Measurements from ENCODE around the gene MMP24OS. TPM values are rescaled to one million over a fixed set of nuclear protein-coding genes. Genes with fewer than 3 reads are reported as not detected.

Gene MMP24OS
- total and polyA plus RNA-seq, 10 of the 15 experiments (the other 5 are each of a cell fraction or from before 2014, with no cell fraction given), result 2.0 to 30.9 (median 10.9) TPM

- WGBS (ENCODE audit: insufficient coverage, insufficient replicate concordance, low lambda C conversion rate, missing lambda C conversion rate), result 99% methylated on average over 6 of the region's 6 CpGs
- ATAC-seq (no peak), DNase-seq (ENCODE audit: low read depth, low spot score) (no peak), FAIRE-seq (no peak)
- Histone ChIP-seq H3K27me3 (replicated peaks in 1 of 2; ENCODE audit: control insufficient read depth in 2 of 2, insufficient read depth in 2 of 2, low read length in 1 of 2) (no peaks in the 10 kb centered on the region), H3K9ac (ENCODE audit: control insufficient read depth, insufficient read depth, low read length) (peak overlapping the region; percentile 72), H4K20me1 (ENCODE audit: control insufficient read depth, insufficient read depth) (peaks cover 6% of the 10 kb centered on the region; the same call in 1 of the 2 replicates), H3K9me3 (replicated peaks; ENCODE audit: control insufficient read depth, insufficient read depth, low read length) (no peaks in the 10 kb centered on the region), H3K36me3 (ENCODE audit: control insufficient read depth in 2 of 2, insufficient read depth in 2 of 2, low read length in 1 of 2) (peaks cover 11 to 25% of the 10 kb centered on the region in 2 experiments), H3K4me1 (ENCODE audit: control insufficient read depth, insufficient read depth, low read length) (peaks cover 9% of the 10 kb centered on the region), H3K4me2 (ENCODE audit: control insufficient read depth, insufficient read depth) (peak overlapping the region; percentile 94), H3K27ac (ENCODE audit: control insufficient read depth, insufficient read depth) (peak overlapping the region; percentile 70), H2AFZ (ENCODE audit: control insufficient read depth, low read depth, low read length) (no peak overlapping the region), H3K4me3 (peak overlapping the region; percentile 93), H3K79me2 (ENCODE audit: control insufficient read depth, insufficient read depth, low read length) (peaks cover 11% of the 10 kb centered on the region)
- POLR2A ChIA-PET, result no interaction called here
- RAD21 ChIA-PET (ENCODE audit: unreplicated experiment), result interaction anchor here (0.5 to 1.7 kb wide), 3 partner anchors 51 to 1029 kb away, joined by 3 to 6 read pairs (median 3); no protein-coding TSS in a partner anchor
- CTCF ChIA-PET, result interaction anchor here (1.0 to 2.0 kb wide), 3 partner anchors 11 to 132 kb away, joined by 4 to 5 read pairs (median 5); no protein-coding TSS in a partner anchor
- in situ Hi-C loops (cut with MboI), result no loop called here
- BruUV-seq (replicated peaks), result TSS peak; percentile 53
- intact Hi-C loops (cut with micrococcal nuclease; ENCODE audit: unreplicated experiment), result loop anchor here (5.0 kb wide), 1 partner anchor 449 kb away; the partner anchor contains the start of gene NCOA6
- TF ChIP-seq SIN3A (IDR thresholded peaks at IDR 0.05; ENCODE audit: low read depth, low read length) (no peak), SRF (IDR thresholded peaks at IDR 0.05; ENCODE audit: low read depth in 2 of 2, low read length in 2 of 2) (no peak)
- SMC1A ChIA-PET (ENCODE audit: uncharacterized antibody, unreplicated experiment), result interaction anchor here (1.0 kb wide), 1 partner anchor 130 kb away, joined by 3 read pairs; no protein-coding TSS in a partner anchor
Observed at GRCh38 chr20:35276408-35276807, 1.5 kb downstream of the MMP24OS start.

GRCh38 chr20:35275741-35276251 is 2.1 kb downstream of the MMP24OS start:
- peaks cover 9% of the 10 kb centered on the region for H3K4me1 ChIP-seq (ENCODE audit: control insufficient read depth, insufficient read depth, low read length)
- ChIA-PET POLR2A (no interaction called here), SMC1A (ENCODE audit: uncharacterized antibody, unreplicated experiment) (interaction anchor here (1.0 kb wide), 1 partner anchor 129 kb away, joined by 3 read pairs; no protein-coding TSS in a partner anchor), RAD21 (ENCODE audit: unreplicated experiment) (no interaction called here), CTCF (interaction anchor here (1.3 to 2.0 kb wide), 2 partner anchors 28 to 131 kb away, joined by 5 read pairs; no protein-coding TSS in a partner anchor)
- in situ Hi-C loops (cut with MboI) (no loop called here), intact Hi-C loops (cut with micrococcal nuclease; ENCODE audit: unreplicated experiment) (loop anchor here (5.0 kb wide), 1 partner anchor 448 kb away; the partner anchor contains the start of gene NCOA6)
- no peaks in the 10 kb centered on the region for H3K9me3 ChIP-seq (replicated peaks; ENCODE audit: control insufficient read depth, insufficient read depth, low read length)
- peaks cover 11 to 25% of the 10 kb centered on the region in 2 experiments for H3K36me3 ChIP-seq (ENCODE audit: control insufficient read depth in 2 of 2, insufficient read depth in 2 of 2, low read length in 1 of 2)
- no peak for DNase-seq (ENCODE audit: low read depth, low spot score)
- WGBS (ENCODE audit: insufficient coverage, insufficient replicate concordance, low lambda C conversion rate, missing lambda C conversion rate), result 95% methylated on average over 12 of the region's 12 CpGs
- no peaks in the 10 kb centered on the region for H3K27me3 ChIP-seq (replicated peaks in 1 of 2; ENCODE audit: control insufficient read depth in 2 of 2, insufficient read depth in 2 of 2, low read length in 1 of 2)
- TF ChIP-seq NFXL1 (IDR thresholded peaks at IDR 0.05; ENCODE audit: borderline replicate concordance) (no peak), STAT3 (IDR thresholded peaks at IDR 0.05; ENCODE audit: low read depth, low read length) (no peak), ZNF592 (IDR thresholded peaks at IDR 0.05) (no peak), KLF5 (IDR thresholded peaks at IDR 0.05; ENCODE audit: partially characterized antibody) (no peak), ZNF24 (IDR thresholded peaks at IDR 0.05) (no peak), PAX8 (IDR thresholded peaks at IDR 0.05) (no peak), GABPA (IDR thresholded peaks at IDR 0.05; ENCODE audit: low read depth) (no peak), MYC (IDR thresholded peaks at IDR 0.05; ENCODE audit: insufficient read depth, insufficient read length, insufficient replicate concordance, low read length, severe bottlenecking) (no peak)
- H4K20me1 ChIP-seq (ENCODE audit: control insufficient read depth, insufficient read depth), result peaks cover 6% of the 10 kb centered on the region; the same call in 1 of the 2 replicates
- no TSS peak for BruUV-seq (replicated peaks)
- H3K4me2 ChIP-seq (ENCODE audit: control insufficient read depth, insufficient read depth), result no peak overlapping the region
- H3K4me3 ChIP-seq, result no peak overlapping the region
- FAIRE-seq, result no peak
- H3K9ac ChIP-seq (ENCODE audit: control insufficient read depth, insufficient read depth, low read length), result no peak overlapping the region
- no peak overlapping the region for H3K27ac ChIP-seq (ENCODE audit: control insufficient read depth, insufficient read depth)
- no peak for ATAC-seq
- H3K79me2 ChIP-seq (ENCODE audit: control insufficient read depth, insufficient read depth, low read length), result peaks cover 10% of the 10 kb centered on the region
- H2AFZ ChIP-seq (ENCODE audit: control insufficient read depth, low read depth, low read length), result no peak overlapping the region
